Psoas muscle (tissue), 8 donors: ENCODE results near the gene TMBIM4. TPM values are rescaled to one million over a fixed set of nuclear protein-coding genes. Genes with fewer than 3 reads are reported as not detected.

Experiments
- ATAC-seq, 4 donors: fragments of 200-7000 bp; cut with Tn5 transposase; one replicate each; pipeline ENCODE4 v1.9.1; 2020; ENCODE audit warnings: moderate library complexity in 3 of 4, mild to moderate bottlenecking in 2 of 4
- DNase-seq, 2 donors: peaks; one replicate each; pipeline ENCODE4 v3.0.0-alpha.2; 2020
- H3K27ac ChIP-seq: fragments of 200-600 bp; one replicate; pipeline ENCODE4 v1.8.0; 2022
- H3K27me3 ChIP-seq, 3 donors: fragments of 200-600 bp in 1 of 3; one replicate each; pipeline versions ENCODE4 v1.6.1 to v1.8.0; 2013 to 2022; ENCODE audit warnings: low read length in 2 of 3, mild to moderate bottlenecking in 2 of 3, moderate library complexity in 1 of 3; ENCODE audit not compliant: insufficient read depth in 3 of 3
- H3K36me3 ChIP-seq, 2 donors: fragments of 200-600 bp in 1 of 2; one replicate each; pipeline versions ENCODE4 v1.6.1 to v1.8.0; 2013 to 2022; ENCODE audit warnings: low read depth in 1 of 2, mild to moderate bottlenecking in 1 of 2, moderate library complexity in 1 of 2; ENCODE audit not compliant: insufficient read depth in 1 of 2
- H3K4me1 ChIP-seq: fragments of 200-600 bp; one replicate; pipeline ENCODE4 v1.8.0; 2022
- H3K4me3 ChIP-seq: fragments of 200-600 bp; one replicate; pipeline ENCODE4 v1.8.0; 2022; ENCODE audit warnings: mild to moderate bottlenecking
- H3K9me3 ChIP-seq: fragments of 200-600 bp; one replicate; pipeline ENCODE4 v1.8.0; 2022
- CTCF ChIP-seq: fragments of 200-600 bp; IDR thresholded peaks from one replicate; pipeline ENCODE4 v1.8.0; 2022; ENCODE audit warnings: antibody characterized with exemption
- WGBS, 3 donors: extraction: QIAGEN DNeasy Blood & Tissue Kit; methylation state at CpG; one replicate each; pipeline versions ENCODE4 v1.1.6 to v1.1.7; 2013; 5-methylcytosine and 5-hydroxymethylcytosine counted together
- intact Hi-C, 2 donors: fragments of 100-400 bp; cut with DNase I; formaldehyde crosslinking; loops; one replicate each; pipeline versions ENCODE4 v1.11.0 to v1.14.2; 2022
- polyA plus RNA-seq, 3 donors: library from polyadenylated mRNA; stranded (reverse); fragments of 200-250 nt; gene quantifications; one replicate each; pipeline ENCODE4 v1.2.3, GENCODE V29; 2013
- total RNA-seq, 4 donors: library from RNA; stranded (reverse); fragmentation: NEBNext Ultra II Directional in 2 of 4; extraction: Animal tissue kit (Norgen Biotek cat#: 25700) in 2 of 4; gene quantifications; one replicate each; pipeline versions ENCODE4 v1.2.1 to v1.2.4, GENCODE V29; 2021 to 2023
- donor health status: healthy with polysubstance abuse.
- donor health status: DM: no; HTN: no; CAD: no; lungs with moderate emphysema.
- donor health status: Bipolar disorder and iron deficiency.
- donor health status: healthy.
- donor health status: DM: yes; HTN: yes; CAD: no.
- donor health status: DM: no; HTN: no; CAD: no.
- donor health status: DM: no; HTN: no; CAD: no.
- donor health status: DM: yes; HTN: yes; CAD: no.

Gene TMBIM4
- total and polyA plus RNA-seq, 7 donors, result 35.1 to 64.8 (median 43.2) TPM

GRCh38 chr12:66170606-66171005 is 810 bp upstream of the TMBIM4 start:
- no peaks in the 10 kb centered on the region for H3K27me3 ChIP-seq
- DNase-seq (no peak), ATAC-seq (no peak)
- peaks cover 13% of the 10 kb centered on the region for H3K4me1 ChIP-seq
- WGBS, 3 donors, result 77 to 83% (median 81%) methylated on average over 3 of the region's 3 CpGs
- peak overlapping the region; percentile 100 for H3K27ac ChIP-seq
- H3K4me3 ChIP-seq, result peak overlapping the region; percentile 98
- no peaks in the 10 kb centered on the region for H3K9me3 ChIP-seq
- TF ChIP-seq CTCF, result no peak
- intact Hi-C loops, result no loop called here
- peaks cover 0 to 9% of the 10 kb centered on the region in 2 donors for H3K36me3 ChIP-seq

GRCh38 chr12:66168410-66168809 is 1.4 kb downstream of the TMBIM4 start:
- Histone ChIP-seq H3K9me3 (no peaks in the 10 kb centered on the region), H3K27me3 (no peaks in the 10 kb centered on the region), H3K4me1 (peaks cover 13% of the 10 kb centered on the region), H3K36me3 (peaks cover 0 to 9% of the 10 kb centered on the region in 2 donors), H3K4me3 (peak overlapping the region; percentile 98), H3K27ac (peak overlapping the region; percentile 100)
- no peak for TF ChIP-seq CTCF
- WGBS, 3 donors, result 54 to 58% (median 56%) methylated on average over 8 of the region's 8 CpGs
- ATAC-seq, result no peak
- DNase-seq, result no peak
- intact Hi-C loops, result loop anchor here in 1 of 2 donors (2.0 to 5.0 kb wide), 2 partner anchors 134 to 1099 kb away; partner anchors contain the start of genes CAND1 and HELB

- H3K27ac ChIP-seq, result no peak overlapping the region
- peaks cover 0 to 9% of the 10 kb centered on the region in 2 donors for H3K36me3 ChIP-seq
- intact Hi-C loops, result loop anchor here in 1 of 2 donors (5.0 kb wide), 1 partner anchor 1101 kb away; the partner anchor contains the start of gene CAND1
- TF ChIP-seq CTCF, result no peak
- H3K4me1 ChIP-seq, result peaks cover 13% of the 10 kb centered on the region
- WGBS, 3 donors, result 90 to 98% (median 95%) methylated on average over 2 of the region's 2 CpGs
- no peak for ATAC-seq
- no peaks in the 10 kb centered on the region for H3K9me3 ChIP-seq
- no peaks in the 10 kb centered on the region for H3K27me3 ChIP-seq
- no peak for DNase-seq
- H3K4me3 ChIP-seq, result no peak overlapping the region
These were observed 3.2 kb downstream of the TMBIM4 start for GRCh38 chr12:66166561-66166960.

- Histone ChIP-seq H3K4me3 (no peak overlapping the region), H3K36me3 (peaks cover 0 to 18% of the 10 kb centered on the region in 2 donors), H3K4me1 (peaks cover 13% of the 10 kb centered on the region), H3K27ac (no peak overlapping the region), H3K9me3 (no peaks in the 10 kb centered on the region), H3K27me3 (no peaks in the 10 kb centered on the region)
- WGBS, 3 donors, result 94 to 100% (median 98%) methylated on average over 2 of the region's 2 CpGs
- TF ChIP-seq CTCF, result no peak
- no peak for ATAC-seq
- no peak for DNase-seq
- intact Hi-C loops, result loop anchor here in 1 of 2 donors (5.0 kb wide), 1 partner anchor 1102 kb away; the partner anchor contains the start of gene CAND1
These were observed 4.7 kb downstream of the TMBIM4 start for GRCh38 chr12:66165141-66165540.

GRCh38 chr12:66164349-66164821 is 5.4 kb downstream of the TMBIM4 start:
- Histone ChIP-seq H3K9me3 (no peaks in the 10 kb centered on the region), H3K27ac (no peak overlapping the region), H3K27me3 (no peaks in the 10 kb centered on the region), H3K4me1 (peaks cover 13% of the 10 kb centered on the region), H3K36me3 (peaks cover 0 to 24% of the 10 kb centered on the region in 2 donors), H3K4me3 (no peak overlapping the region)
- WGBS, 3 donors, result 86 to 89% (median 88%) methylated on average over 3 of the region's 3 CpGs
- intact Hi-C loops, result no loop called here
- DNase-seq (no peak), ATAC-seq (no peak)
- no peak for TF ChIP-seq CTCF
